PFSK-1 (cell line): Measurements from ENCODE around the gene STIP1.

ENCODE experiments used
- FOXP2 ChIP-seq: optimal IDR thresholded peaks from 2 replicates; pipeline ENCODE3; 2011; ENCODE audit warnings: borderline replicate concordance, control low read depth, inconsistent platforms; ENCODE audit not compliant: insufficient read depth; ENCODE audit errors: extremely low read length, extremely low read depth
- POLR2AphosphoS5 ChIP-seq: IDR thresholded peaks from 2 replicates; pipeline ENCODE4 v1.6.1; 2012; ENCODE audit warnings: low read depth, mild to moderate bottlenecking, control low read depth, low read length, moderate library complexity
- REST ChIP-seq, 2 experiments: IDR thresholded peaks; 2 replicates each; pipeline versions ENCODE4 v1.6.1 to v1.8.0; 2011 to 2012; ENCODE audit warnings: low read depth in 2 of 2, low read length in 2 of 2, control low read depth in 1 of 2, inconsistent platforms in 1 of 2, mild to moderate bottlenecking in 1 of 2, moderate library complexity in 1 of 2; ENCODE audit not compliant: insufficient read depth in 1 of 2
- SIN3A ChIP-seq: IDR thresholded peaks from 2 replicates; pipeline ENCODE4 v1.6.1; 2012; ENCODE audit warnings: mild to moderate bottlenecking, low read length, moderate library complexity, borderline replicate concordance; ENCODE audit not compliant: insufficient read depth
- TAF1 ChIP-seq: IDR thresholded peaks from 2 replicates; pipeline ENCODE4 v1.6.1; 2012; ENCODE audit warnings: low read length, control low read depth, borderline replicate concordance; ENCODE audit not compliant: insufficient read depth

STIP1 gene

GRCh38 chr11:64186492-64187165 is 658 bp downstream of the STIP1 start:
- TF ChIP-seq SIN3A = peak; percentile 80; the same call in 1 of the 2 replicates
- TF ChIP-seq POLR2AphosphoS5 = no peak

GRCh38 chr11:64192434-64192833 is 6.5 kb downstream of the STIP1 start:
- TF ChIP-seq POLR2AphosphoS5 (no peak), TAF1 (no peak), FOXP2 (no peak), SIN3A (no peak), REST (IDR thresholded peaks at IDR 0.05; ENCODE audit: insufficient read depth in 1 of 2, low read depth in 2 of 2, low read length in 2 of 2) (no peak)

GRCh38 chr11:64196626-64197025 is 10.7 kb downstream of the STIP1 start:
- no peak for TF ChIP-seq TAF1
- TF ChIP-seq POLR2AphosphoS5 = no peak
- TF ChIP-seq SIN3A = no peak
- TF ChIP-seq REST (IDR thresholded peaks at IDR 0.05; ENCODE audit: insufficient read depth in 1 of 2, low read depth in 2 of 2, low read length in 2 of 2) = no peak
- no peak for TF ChIP-seq FOXP2

DNA sequence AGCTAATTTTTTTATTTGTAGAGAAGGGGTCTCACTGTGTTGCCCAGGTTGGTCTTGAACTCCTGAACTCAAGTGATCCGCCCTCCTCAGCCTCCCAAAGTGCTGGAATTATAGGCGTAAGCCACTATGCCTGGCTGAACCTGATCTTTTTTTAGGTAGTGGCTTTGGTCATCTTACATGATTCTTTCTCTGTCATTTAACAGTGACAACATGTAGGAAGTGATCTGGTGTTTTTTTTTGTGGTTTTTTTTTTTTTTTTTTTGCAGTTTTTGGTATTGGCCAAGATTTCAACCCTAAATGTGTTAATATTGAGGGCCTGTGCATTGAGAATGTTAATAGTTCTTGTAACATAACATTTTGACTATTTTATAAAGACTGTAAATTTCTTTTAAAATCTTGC is 12.5 kb downstream of the STIP1 start:
- TF ChIP-seq POLR2AphosphoS5 = no peak
- TF ChIP-seq TAF1 = no peak
- no peak for TF ChIP-seq FOXP2
- TF ChIP-seq SIN3A = no peak

DNA sequence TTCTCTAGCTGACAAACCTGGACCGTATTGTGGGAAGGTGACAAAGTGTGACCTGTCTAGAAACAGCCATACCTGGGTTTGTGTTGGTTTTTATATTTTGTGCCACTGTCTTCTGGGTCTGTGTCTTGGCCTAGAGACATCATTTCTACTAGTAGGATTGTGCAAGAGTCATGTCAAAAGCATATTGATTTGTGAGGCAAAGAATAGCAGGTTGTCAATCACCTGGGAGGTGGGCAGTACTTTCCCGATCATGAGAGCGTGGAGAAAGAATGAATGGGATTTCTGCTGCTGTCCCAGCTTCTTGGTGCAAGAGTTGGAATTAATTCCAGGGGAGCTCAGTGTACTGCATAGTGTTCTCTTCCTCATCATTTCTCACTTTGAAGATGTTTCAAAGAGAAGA is 15.6 kb downstream of the STIP1 start:
- TF ChIP-seq SIN3A = no peak
- TF ChIP-seq TAF1 = no peak
- no peak for TF ChIP-seq FOXP2
- no peak for TF ChIP-seq REST (IDR thresholded peaks at IDR 0.05; ENCODE audit: insufficient read depth in 1 of 2, low read depth in 2 of 2, low read length in 2 of 2)
- no peak for TF ChIP-seq POLR2AphosphoS5

- no peak for TF ChIP-seq POLR2AphosphoS5
- TF ChIP-seq SIN3A = no peak
- no peak for TF ChIP-seq FOXP2
- no peak for TF ChIP-seq TAF1
- TF ChIP-seq REST (IDR thresholded peaks at IDR 0.05; ENCODE audit: insufficient read depth in 1 of 2, low read depth in 2 of 2, low read length in 2 of 2) = no peak
These were observed 17.0 kb downstream of the STIP1 start for GRCh38 chr11:64202992-64203391.
